GM19193 (cell line): ENCODE measurements around the gene CYYR1.

Source experiments
- POLR2A ChIP-seq: IDR thresholded peaks from 4 replicates; pipeline ENCODE4 v1.6.1; 2011; ENCODE audit not compliant: insufficient read depth, insufficient read length; ENCODE audit errors: extremely low read depth

Gene CYYR1

DNA sequence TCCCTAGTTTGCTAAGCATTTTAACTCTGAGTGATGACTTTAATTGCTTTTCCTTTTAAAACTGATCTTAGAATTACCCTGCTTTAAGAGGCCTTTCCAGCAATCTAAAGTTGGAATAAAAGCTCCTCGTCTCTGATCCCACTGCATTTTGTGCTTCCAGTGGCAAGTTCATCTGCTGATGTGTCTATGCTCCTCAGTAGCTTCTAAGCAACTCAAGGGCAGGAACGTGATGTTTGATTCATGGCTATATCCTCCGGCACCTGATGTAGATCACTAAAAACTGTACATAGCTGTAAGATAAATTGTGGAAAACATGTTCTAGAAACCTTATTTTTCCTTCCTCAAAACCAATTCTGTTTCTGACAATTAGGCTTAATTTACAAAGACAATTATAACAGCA lies 12.5 kb downstream of the CYYR1 start:
- TF ChIP-seq POLR2A: no peak

DNA sequence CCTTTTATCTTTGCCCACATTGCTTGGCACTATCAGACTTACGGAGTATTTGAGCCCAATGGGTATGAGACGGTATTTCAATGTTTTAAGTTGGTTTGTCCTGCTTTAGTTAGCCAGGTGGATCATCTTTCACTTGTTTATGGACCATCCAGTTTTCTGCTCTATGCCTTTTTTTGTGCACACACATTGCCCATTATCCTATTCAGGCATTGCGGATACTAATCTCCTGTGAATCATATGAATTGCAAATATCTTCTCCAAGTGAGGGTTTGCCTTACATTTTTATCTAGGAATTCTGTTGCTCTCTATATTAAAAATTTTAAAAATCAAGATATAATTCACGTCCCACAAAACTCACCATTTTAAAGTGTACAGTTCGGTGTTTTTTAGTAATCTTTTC lies 14.0 kb downstream of the CYYR1 start:
- no peak for TF ChIP-seq POLR2A

DNA sequence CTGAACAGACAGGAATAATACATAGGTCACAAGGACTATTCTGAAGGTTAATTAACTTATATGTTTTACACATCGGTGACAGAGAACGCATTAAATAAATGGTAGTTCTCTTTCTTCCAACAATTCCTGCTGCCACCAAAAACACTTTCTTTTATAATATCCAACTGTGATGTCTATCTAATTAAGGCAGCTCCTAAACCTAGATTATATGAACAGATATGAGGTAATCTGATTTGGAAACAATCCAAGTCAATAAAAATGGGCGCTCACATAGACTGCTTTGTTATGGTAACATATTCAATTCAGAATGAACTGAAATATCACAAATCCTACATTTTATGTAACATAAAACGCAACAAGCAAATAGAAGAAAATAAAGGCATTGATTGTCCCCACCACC lies 16.0 kb downstream of the CYYR1 start:
- no peak for TF ChIP-seq POLR2A

DNA sequence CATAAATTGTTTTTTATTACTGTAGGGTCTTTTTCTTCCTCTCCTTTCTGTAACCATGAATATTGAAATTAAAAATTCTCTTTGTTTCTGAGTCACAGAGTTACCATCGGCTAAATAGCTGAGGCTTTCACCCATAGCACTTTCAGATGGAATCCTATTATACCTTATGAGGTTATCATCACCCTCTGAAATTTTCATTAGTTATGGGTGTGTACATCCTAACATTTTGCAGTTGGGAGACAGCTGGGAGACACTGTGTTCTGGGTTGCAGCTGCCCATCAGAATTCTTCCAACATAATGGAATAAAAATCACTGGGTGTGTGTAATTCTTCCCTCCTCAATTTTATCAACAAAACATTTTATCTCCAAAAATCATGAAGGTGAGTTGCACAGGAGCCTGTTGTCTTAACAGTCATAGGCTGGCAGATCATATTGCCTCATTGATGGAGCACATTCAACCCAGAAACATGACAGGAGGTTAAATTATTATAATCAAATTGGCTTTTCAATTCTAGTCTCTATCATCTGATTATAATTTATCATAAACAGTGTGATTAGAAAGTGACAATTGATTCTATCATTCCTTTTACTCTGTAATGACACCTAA lies 17.4 kb downstream of the CYYR1 start:
- TF ChIP-seq POLR2A: no peak

DNA sequence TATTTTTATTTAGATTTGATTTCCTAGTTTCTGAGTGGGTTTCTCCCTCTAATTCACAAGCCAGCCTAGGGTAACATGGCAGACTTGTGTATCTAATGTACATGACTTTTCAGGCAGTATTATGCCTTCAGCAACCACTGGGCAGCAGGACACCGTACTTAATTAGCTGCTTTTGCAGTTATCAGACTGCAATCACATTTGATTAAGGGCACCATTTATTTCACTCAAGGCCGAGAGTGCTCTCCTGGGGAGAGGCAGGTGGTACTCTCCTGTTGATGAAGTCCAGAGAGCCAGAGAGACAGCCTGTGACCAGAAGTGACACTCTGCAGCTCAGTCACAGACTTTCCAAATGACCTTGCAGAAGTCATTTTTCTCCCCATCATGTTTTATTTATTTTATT lies 18.7 kb downstream of the CYYR1 start:
- no peak for TF ChIP-seq POLR2A

DNA sequence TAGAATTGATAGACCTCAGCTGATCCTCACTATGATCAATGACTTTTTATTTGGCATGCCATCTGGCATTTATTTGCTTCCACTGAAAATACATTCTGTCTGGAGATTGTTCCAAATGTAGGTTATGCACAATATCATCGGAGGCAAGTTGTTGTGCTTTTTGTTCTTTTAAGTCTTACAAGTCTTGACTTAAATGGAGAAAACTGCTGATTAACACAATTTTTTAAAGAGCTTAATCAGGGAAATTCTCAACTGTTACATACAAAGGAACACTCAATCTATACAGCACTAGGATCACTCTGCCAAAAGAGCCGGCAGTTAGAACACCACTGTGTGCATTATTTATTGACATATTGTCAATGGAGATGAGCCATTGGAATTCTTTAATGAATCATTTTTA lies 19.2 kb downstream of the CYYR1 start:
- no peak for TF ChIP-seq POLR2A

DNA sequence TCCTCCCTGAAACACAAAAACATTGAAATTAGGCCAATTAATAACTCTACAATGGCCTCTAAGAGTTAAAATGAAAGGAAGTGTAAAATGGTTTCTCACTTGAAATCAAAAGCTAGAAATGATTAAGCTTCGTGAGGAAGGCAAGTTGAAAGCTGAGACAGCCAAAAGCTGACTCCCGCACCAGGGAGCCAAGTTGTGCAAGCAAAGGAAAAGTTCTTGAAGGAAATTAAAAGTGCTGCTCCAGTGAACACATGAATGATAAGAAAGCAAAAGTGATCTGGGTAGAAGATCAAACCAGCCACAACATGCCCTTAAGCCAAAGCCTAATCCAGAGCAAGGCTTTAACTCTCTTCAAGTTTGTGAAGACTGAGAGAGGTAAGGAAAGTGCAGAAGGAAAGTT lies 22.8 kb downstream of the CYYR1 start:
- no peak for TF ChIP-seq POLR2A

DNA sequence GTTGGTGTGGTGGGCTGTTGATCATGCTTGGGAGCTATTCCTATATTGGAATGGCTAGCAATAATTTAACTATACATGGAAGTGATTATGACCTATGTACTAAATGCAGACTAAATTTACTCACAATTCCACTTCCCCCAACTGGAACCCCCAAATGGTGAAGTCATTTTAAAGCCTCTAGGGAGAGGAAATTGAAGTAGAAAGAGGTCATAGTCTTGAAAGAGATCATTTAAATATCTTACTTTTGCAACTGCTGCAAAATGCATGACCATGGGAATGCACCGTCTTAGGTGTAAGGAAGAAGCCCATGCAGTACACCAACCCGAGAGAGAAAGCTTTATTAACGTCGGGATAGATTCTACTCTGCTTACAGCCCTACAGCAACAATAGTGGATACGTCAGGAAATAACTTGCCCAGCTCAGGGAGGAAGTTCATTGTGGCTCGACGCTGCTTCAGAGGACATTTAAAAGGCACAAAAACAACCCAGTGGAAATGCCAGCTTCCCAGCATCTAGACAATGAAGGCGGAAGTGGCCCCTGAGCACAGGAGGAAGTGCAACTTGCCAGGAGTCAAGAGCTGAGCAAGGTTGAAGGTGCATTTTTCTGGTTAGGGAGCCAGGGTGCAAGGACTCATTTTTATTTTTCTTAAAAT lies 26.5 kb downstream of the CYYR1 start:
- no peak for TF ChIP-seq POLR2A

DNA sequence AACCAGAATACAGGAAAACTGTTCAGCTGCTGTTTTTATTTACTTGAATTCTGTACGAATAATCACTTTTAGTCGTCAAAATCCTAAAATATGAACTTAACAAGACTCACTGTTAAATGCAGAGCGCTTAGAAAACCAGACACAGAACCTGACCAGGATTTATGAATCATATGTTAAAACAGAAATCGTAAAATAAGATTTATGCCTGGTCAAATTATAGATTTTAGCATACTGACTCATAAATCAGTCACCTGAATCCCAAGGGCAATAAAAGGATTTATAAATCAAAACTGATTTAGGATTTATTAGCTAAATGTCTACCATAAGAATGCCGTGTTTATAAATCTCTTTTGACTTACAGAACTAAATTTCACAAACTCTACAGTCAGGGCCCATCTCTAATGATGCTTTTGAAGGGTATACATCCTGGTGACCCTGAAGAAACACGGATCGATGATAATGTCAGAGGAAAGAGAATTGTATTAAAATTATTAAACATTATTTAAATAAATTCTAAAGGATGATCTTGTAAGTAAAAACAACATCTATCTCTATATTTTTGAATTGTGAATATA lies 28.8 kb downstream of the CYYR1 start:
- no peak for TF ChIP-seq POLR2A

DNA sequence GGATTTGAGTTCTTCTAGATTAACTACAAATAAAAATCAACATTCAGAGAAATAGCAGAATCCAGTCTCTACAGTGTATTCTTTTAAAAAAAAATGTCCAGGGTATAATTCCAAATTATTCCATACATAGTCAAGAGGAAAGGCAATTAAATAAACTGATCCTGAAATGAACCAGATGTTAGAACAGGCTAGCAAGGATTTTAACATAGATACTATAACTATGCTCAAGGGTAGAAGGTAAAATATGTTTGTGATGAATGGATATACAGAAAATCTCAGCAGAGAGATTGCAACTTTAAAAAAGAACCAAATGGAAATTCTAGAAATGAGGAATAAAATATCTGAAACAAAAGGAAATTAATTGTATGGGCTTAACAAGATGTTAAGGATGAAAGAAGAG lies 32.4 kb downstream of the CYYR1 start:
- no peak for TF ChIP-seq POLR2A

DNA sequence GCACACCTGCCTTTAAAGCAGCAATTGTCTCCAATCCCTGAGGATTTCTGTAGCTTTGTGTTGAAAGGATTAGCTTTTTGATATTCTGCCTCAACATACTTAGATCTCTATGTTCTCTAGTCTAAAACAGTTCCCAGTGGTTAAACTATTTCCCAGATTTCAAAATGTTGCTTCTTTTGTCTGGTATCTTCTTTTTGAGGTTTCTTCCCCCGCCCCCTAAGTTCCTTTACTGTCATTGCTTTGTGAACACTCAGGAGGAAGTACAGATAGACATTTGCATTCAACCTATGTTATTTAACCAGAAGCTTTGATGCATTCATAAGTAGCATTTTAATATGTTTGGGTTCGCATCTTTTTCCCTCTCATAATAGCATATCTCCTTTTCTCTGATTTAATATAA lies 33.5 kb downstream of the CYYR1 start:
- TF ChIP-seq POLR2A: no peak

DNA sequence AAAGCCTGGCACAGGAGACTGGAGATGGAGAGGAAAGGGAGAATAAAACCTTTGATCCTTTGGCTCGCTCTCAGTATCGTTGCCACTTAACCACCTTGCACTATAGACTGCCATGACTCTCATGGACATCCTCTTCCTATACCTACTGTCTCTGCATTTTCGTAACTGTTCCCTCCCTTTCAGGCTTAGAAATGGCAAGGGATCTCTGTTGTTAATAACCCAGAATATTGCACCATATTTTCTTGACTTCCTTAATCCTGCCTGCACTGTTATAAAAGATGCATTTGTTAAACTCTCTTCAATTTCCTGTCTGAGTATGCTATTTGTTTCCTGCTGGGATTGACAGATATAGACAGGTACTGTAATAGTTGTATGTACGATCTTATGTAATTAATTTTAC lies 38.6 kb downstream of the CYYR1 start:
- TF ChIP-seq POLR2A: no peak

DNA sequence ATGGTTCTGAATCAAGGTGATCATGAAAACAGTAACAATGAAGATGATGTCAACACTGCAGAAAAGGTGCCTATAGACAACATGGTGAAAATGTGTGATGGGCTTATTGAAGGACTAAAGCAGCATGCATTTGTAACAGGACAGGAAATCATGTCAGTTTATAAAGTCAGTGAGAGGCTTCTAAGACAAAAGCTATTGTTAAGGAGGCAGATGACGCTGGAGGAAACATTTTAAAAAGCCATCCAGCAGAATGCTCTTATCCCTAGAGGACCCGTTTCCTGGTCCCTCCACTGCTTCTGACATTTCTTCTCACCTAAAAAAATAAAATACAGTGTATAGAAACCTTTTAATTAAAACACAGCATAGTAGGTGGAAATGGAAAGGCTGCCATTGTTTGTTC lies 40.9 kb downstream of the CYYR1 start:
- TF ChIP-seq POLR2A: no peak

DNA sequence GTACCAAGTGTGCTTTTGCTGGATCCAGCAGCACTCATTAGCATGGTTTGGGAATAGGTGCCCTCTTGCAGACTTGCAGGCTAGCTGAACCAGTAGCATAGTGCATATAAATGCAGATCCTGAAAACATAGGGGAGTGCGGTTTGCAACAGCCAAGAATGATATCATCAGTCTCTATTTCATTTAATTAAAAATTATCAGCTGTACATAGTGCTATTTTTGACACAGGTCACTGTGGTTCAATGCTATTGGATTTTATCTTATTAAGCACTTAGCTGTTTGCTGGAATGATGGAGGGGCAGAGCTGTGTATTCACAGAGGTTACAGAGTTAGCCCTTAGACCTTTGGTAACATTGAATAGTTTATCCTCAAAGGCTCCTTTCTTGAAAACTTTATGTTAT lies 43.6 kb downstream of the CYYR1 start:
- TF ChIP-seq POLR2A: no peak

DNA sequence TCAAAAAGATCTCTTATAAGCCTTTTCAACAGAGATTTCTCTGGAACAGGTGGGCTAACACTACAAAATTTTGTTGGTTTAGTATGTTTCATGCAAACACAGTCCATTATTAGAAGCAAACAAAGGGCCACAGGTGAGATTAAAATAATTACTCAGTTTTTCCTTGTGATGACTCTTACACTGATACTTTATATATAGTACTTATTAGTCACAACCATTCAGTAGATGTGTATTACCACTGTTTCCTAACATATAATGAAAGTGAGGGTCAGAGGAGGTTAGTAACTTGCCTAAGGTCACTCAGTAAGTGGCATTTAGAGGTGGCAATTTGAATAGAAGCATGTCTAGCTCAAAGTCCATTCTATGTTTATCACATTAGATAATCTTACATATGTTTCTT lies 44.2 kb downstream of the CYYR1 start:
- no peak for TF ChIP-seq POLR2A

DNA sequence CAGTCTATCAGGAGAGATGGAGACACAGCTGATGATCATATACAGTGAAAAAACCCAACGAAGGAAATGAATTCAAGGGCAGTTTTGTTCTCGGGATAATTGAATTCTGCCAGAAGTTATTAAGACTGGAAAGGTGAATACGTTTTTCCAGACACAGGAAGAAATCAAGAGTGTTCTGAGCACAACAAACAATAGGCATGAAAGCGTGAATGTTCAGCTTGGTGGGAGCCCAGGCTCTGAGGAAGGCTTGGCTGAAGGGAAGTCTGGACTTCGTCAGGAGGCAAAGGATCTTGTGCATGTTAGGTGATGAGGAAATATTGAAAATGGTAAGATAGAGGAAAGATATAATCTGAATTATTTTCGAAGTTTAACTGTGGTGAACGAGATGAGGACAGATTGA lies 50.4 kb downstream of the CYYR1 start:
- TF ChIP-seq POLR2A: no peak
